HUES64 (cell line): ENCODE data around the gene DTX3.
A peak's percentile ranks its signal among the peaks of the same experiment; 100 is the strongest.
"Not testable (repeated sequence)": the region's sequence is repeated elsewhere in the genome, so short reads cannot be mapped to it uniquely, and the experiment has no call there.

Source experiments
- H3K27ac ChIP-seq: 2 replicates; pipeline ENCODE4 v1.7.0; 2013; ENCODE audit warnings: low read depth, low read length, inconsistent platforms
- H3K27me3 ChIP-seq: 2 replicates; pipeline ENCODE4 v1.6.1; 2013; ENCODE audit warnings: mild to moderate bottlenecking, low read length; ENCODE audit not compliant: insufficient read depth
- H3K36me3 ChIP-seq: 2 replicates; pipeline ENCODE4 v1.6.1; 2013; ENCODE audit warnings: mild to moderate bottlenecking, low read length; ENCODE audit not compliant: insufficient read depth
- H3K4me1 ChIP-seq: 2 replicates; pipeline ENCODE4 v1.6.1; 2013; ENCODE audit warnings: mild to moderate bottlenecking, low read length, moderate library complexity; ENCODE audit not compliant: insufficient read depth
- H3K4me3 ChIP-seq: 2 replicates; pipeline ENCODE4 v1.5.1; 2013; ENCODE audit warnings: mild to moderate bottlenecking, low read length, moderate library complexity
- H3K9ac ChIP-seq: 2 replicates; pipeline ENCODE4 v1.6.1; 2013; ENCODE audit warnings: mild to moderate bottlenecking, low read depth, low read length
- H3K9me3 ChIP-seq: 2 replicates; pipeline ENCODE4 v1.6.1; 2013; ENCODE audit warnings: low read depth, low read length; ENCODE audit not compliant: insufficient read depth
- WGBS: fragments of 150-250, 120-280 bp; methylation state at CpG from one replicate; pipeline ENCODE4 v1.1.7; 2013; ENCODE audit warnings: missing lambda C conversion rate; 5-methylcytosine and 5-hydroxymethylcytosine counted together

Gene DTX3

GRCh38 chr12:57614948-57615500 is 10.4 kb downstream of the DTX3 start:
- H3K27me3 ChIP-seq = peaks cover 75% of the 10 kb centered on the region
- peaks cover 11% of the 10 kb centered on the region for H3K4me1 ChIP-seq
- H3K27ac ChIP-seq = no peak overlapping the region
- 87% methylated on average over 11 of the region's 11 CpGs for WGBS
- peaks cover 15% of the 10 kb centered on the region; the same call in 1 of the 2 replicates for H3K36me3 ChIP-seq
- no peaks in the 10 kb centered on the region for H3K9me3 ChIP-seq
- H3K4me3 ChIP-seq = no peak overlapping the region
- H3K9ac ChIP-seq = no peak overlapping the region

- Histone ChIP-seq H3K4me1 (peaks cover 11% of the 10 kb centered on the region), H3K36me3 (peaks cover 15% of the 10 kb centered on the region; the same call in 1 of the 2 replicates), H3K27me3 (peaks cover 77% of the 10 kb centered on the region), H3K4me3 (no peak overlapping the region), H3K9me3 (no peaks in the 10 kb centered on the region), H3K27ac (no peak overlapping the region), H3K9ac (no peak overlapping the region)
- 89% methylated on average over 5 of the region's 5 CpGs for WGBS
These were observed 11.0 kb downstream of the DTX3 start for GRCh38 chr12:57615637-57616036.

GRCh38 chr12:57616383-57617101 is 11.9 kb downstream of the DTX3 start:
- H3K27ac ChIP-seq = no peak overlapping the region
- H3K4me1 ChIP-seq = peaks cover 11% of the 10 kb centered on the region
- peaks cover 82% of the 10 kb centered on the region for H3K27me3 ChIP-seq

GRCh38 chr12:57617942-57618341 is 13.3 kb downstream of the DTX3 start:
- Histone ChIP-seq H3K9ac (no peak overlapping the region), H3K27ac (no peak overlapping the region), H3K36me3 (peaks cover 15% of the 10 kb centered on the region; the same call in 1 of the 2 replicates), H3K9me3 (no peaks in the 10 kb centered on the region), H3K4me1 (peaks cover 4% of the 10 kb centered on the region), H3K4me3 (no peak overlapping the region), H3K27me3 (peaks cover 85% of the 10 kb centered on the region)
- 72% methylated on average over 9 of the region's 11 CpGs for WGBS

More at GRCh38 chr12:57616383-57617101, 11.9 kb downstream of the DTX3 start:
- Histone ChIP-seq H3K9ac (no peak overlapping the region), H3K36me3 (peaks cover 15% of the 10 kb centered on the region; the same call in 1 of the 2 replicates), H3K4me3 (no peak overlapping the region), H3K9me3 (no peaks in the 10 kb centered on the region)
- 88% methylated on average over 2 of the region's 3 CpGs for WGBS

- H3K9me3 ChIP-seq, H3K27ac ChIP-seq, H3K4me1 ChIP-seq, H3K4me3 ChIP-seq, H3K9ac ChIP-seq: not testable (repeated sequence)
- peaks cover 15% of the 10 kb centered on the region; the same call in 1 of the 2 replicates for H3K36me3 ChIP-seq
- H3K27me3 ChIP-seq = peaks cover 86% of the 10 kb centered on the region
- 89% methylated on average over 6 of the region's 6 CpGs for WGBS
These were observed 13.8 kb downstream of the DTX3 start for GRCh38 chr12:57618431-57618830.

GRCh38 chr12:57618966-57619433 is 14.4 kb downstream of the DTX3 start:
- no peak overlapping the region for H3K27ac ChIP-seq
- H3K27me3 ChIP-seq = peaks cover 92% of the 10 kb centered on the region
- H3K9me3 ChIP-seq = no peaks in the 10 kb centered on the region
- peaks cover 15% of the 10 kb centered on the region; the same call in 1 of the 2 replicates for H3K36me3 ChIP-seq
- H3K9ac ChIP-seq = no peak overlapping the region
- peaks cover 2% of the 10 kb centered on the region for H3K4me1 ChIP-seq
- peak overlapping the region; percentile 37 for H3K4me3 ChIP-seq
- WGBS = 38% methylated on average over 16 of the region's 16 CpGs

- Histone ChIP-seq H3K4me1 (no peaks in the 10 kb centered on the region), H3K27me3 (peaks cover 98% of the 10 kb centered on the region), H3K9me3 (no peaks in the 10 kb centered on the region), H3K9ac (no peak overlapping the region), H3K36me3 (peaks cover 12% of the 10 kb centered on the region; the same call in 1 of the 2 replicates), H3K4me3 (peak overlapping the region; percentile 37), H3K27ac (no peak overlapping the region)
- WGBS = 8% methylated on average over 46 of the region's 46 CpGs
These were observed 15.0 kb downstream of the DTX3 start for GRCh38 chr12:57619434-57620244.

GRCh38 chr12:57620245-57620935 is 15.8 kb downstream of the DTX3 start:
- Histone ChIP-seq H3K4me3 (peak overlapping the region; percentile 42; the same call in 1 of the 2 replicates), H3K4me1 (no peaks in the 10 kb centered on the region), H3K36me3 (peaks cover 6% of the 10 kb centered on the region; the same call in 1 of the 2 replicates), H3K27ac (no peak overlapping the region), H3K27me3 (peaks cover 98% of the 10 kb centered on the region), H3K9ac (no peak overlapping the region), H3K9me3 (no peaks in the 10 kb centered on the region)
- WGBS = 21% methylated on average over 13 of the region's 13 CpGs

- Histone ChIP-seq H3K9me3 (no peaks in the 10 kb centered on the region), H3K27ac (no peak overlapping the region), H3K27me3 (peaks cover 99% of the 10 kb centered on the region), H3K36me3 (no peaks in the 10 kb centered on the region; the same call in 1 of the 2 replicates), H3K4me1 (no peaks in the 10 kb centered on the region), H3K9ac (no peak overlapping the region), H3K4me3 (peak overlapping the region; percentile 42)
- 4% methylated on average over 42 of the region's 42 CpGs for WGBS
These were observed 16.4 kb downstream of the DTX3 start for GRCh38 chr12:57620936-57621496.

- Histone ChIP-seq H3K4me3 (peak overlapping the region; percentile 42), H3K9me3 (no peaks in the 10 kb centered on the region), H3K36me3 (no peaks in the 10 kb centered on the region), H3K9ac (no peak overlapping the region), H3K27me3 (peaks cover 99% of the 10 kb centered on the region), H3K4me1 (no peaks in the 10 kb centered on the region), H3K27ac (no peak overlapping the region)
- WGBS = 3% methylated on average over 49 of the region's 49 CpGs
These were observed 17.1 kb downstream of the DTX3 start for GRCh38 chr12:57621497-57622292.
